IPS-11a (cell line): ENCODE data around the gene EPHA2.
"Not testable (repeated sequence)": the region's sequence is repeated elsewhere in the genome, so short reads cannot be mapped to it uniquely, and the experiment has no call there.

ENCODE experiments used
- H3K4me3 ChIP-seq: one replicate; pipeline ENCODE4 v1.5.1; 2013; ENCODE audit warnings: low read depth, low read length, control low read depth

Gene EPHA2

GRCh38 chr1:16122350-16122881 lies 33.5 kb downstream of the EPHA2 start:
- H3K4me3 ChIP-seq = no peak overlapping the region

- H3K4me3 ChIP-seq = no peak overlapping the region
Measured at GRCh38 chr1:16120940-16121410, 34.9 kb downstream of the EPHA2 start.

DNA sequence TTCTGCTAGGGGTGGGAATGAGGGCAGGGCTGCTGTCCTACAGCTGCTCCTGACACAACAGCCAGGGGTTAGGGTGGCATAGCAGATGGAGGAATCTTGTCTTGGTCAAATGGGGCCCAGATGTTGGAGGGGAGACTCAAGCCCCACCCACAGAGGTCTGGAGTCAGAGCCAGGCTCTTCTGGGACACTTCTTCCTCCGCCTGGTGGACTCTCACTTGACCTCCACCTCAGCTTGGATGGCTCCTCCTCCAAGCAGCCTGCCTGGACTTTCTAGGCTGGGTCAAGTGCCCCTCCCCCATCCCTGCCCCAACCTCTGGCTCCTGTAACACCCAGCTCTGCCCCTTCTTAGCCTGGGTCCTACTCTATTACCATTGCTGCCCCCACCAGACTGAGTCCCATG lies 35.5 kb downstream of the EPHA2 start:
- H3K4me3 ChIP-seq = no peak overlapping the region

DNA sequence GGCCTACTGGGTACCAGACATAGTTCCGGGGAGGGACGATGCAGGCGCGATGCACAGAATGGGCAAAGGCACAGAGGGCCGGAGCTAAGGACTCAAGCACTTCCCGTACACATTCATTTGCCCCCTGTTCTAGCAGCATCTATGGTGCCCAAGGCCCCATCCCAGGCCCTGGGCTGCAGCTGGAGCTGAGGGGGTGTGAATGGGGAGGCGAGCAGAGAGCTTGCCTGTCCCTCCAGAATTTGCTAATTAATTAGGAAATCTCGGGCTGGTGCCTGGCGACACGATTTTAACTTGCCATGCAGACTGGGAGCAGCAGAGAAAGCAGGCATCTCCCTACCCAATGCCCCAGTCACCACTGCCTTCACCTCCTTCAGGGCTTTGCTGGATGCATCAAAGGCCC lies 35.9 kb downstream of the EPHA2 start:
- H3K4me3 ChIP-seq = no peak overlapping the region

DNA sequence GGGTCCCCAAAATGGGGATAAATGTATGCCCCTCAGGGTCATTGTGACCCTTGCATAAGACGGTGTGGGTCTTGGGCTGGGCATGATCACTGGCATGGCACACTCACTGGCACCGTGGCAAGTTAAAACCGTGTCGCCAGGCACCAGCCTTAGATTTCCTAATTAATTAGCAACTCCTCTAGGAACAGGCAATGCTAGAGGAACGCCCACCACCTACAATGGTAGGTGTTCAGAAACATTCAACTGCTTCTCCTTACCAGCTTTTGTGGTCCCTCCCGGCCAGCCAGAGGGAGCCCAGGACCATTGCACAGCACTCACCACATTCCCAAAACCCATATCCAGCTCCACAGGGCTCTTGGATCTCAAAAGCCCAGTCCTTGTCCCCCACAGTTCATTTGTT lies 36.4 kb downstream of the EPHA2 start:
- H3K4me3 ChIP-seq = no peak overlapping the region

DNA sequence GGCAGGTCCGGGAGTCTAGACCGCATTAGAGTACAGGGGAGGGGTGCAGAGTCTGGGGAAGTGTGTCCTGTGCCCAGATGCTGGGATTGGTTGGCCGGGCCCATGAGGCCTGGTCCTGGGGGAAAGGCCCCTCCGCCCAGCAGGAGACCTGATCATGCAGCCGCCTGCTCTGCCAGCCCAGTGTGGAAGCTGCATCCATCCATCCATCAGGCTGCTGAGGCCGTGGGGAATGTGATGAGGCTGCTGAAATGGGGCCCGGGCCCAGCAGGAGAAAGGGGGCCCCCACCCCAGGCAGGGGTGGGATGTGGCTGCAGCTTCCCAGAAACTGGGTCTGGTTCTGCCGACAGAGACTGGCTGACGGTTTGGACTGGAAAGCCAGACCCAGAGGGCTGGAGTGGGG lies 37.2 kb downstream of the EPHA2 start:
- no peak overlapping the region for H3K4me3 ChIP-seq

DNA sequence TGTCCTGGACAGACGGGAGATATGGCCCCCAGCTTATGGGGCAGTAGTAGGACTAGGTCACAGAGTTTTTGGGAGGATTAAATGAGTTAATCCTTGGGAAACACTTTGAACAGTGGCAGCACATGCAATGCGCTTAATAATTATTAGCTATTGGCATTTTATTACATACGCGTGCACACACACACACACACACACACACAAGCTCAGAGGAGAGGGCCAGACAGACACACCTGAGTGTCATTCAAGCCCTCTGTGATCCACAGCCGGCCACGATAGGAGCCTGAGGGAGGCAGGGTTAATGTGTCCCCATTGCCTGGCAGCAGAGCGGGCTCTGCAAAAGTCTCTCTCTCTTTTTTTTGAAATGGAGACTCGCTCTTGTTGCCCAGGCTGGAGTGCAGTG lies 37.9 kb downstream of the EPHA2 start:
- H3K4me3 ChIP-seq = no peak overlapping the region

- no peak overlapping the region for H3K4me3 ChIP-seq
Measured at GRCh38 chr1:16117369-16117768, 38.5 kb downstream of the EPHA2 start.

DNA sequence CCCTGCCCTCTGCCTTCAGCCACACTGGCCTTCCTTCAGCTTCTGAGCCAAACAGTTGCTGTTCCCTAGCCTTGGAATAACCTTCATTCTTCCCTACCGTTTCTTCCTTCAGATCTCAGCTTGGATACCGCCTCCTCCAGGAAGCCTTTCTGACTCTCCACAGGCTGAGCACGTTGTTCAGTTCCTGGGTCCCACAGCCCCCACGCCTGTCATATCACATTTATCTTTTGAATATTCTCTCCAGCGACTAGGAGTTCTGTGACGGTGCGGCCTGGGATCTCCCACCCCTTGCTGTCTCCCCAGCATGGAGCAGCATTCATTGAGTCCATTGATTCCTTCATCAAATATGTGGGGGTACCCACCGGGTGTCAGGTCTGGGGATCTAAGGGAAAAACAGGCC lies 39.2 kb downstream of the EPHA2 start:
- H3K4me3 ChIP-seq = no peak overlapping the region

DNA sequence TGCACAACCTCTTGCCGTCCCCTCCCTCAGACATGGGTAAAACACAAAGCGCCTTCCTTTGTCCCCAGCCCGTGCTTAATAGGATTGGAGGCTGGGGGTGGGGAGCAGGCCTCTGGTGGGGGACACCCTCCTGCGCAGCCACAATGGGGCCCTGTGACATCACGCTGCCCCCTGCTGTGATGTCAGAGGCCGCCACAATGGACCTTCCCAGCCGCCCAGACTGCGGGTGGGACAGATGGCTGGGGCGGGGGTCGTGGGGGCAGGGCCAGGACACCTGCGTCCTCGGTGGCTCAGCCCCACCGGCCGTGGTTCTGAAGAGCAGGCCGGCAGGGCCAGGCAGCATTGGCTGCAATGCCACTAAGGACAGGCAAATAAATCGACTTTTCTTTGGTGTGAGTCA lies 39.9 kb downstream of the EPHA2 start:
- no peak overlapping the region for H3K4me3 ChIP-seq

DNA sequence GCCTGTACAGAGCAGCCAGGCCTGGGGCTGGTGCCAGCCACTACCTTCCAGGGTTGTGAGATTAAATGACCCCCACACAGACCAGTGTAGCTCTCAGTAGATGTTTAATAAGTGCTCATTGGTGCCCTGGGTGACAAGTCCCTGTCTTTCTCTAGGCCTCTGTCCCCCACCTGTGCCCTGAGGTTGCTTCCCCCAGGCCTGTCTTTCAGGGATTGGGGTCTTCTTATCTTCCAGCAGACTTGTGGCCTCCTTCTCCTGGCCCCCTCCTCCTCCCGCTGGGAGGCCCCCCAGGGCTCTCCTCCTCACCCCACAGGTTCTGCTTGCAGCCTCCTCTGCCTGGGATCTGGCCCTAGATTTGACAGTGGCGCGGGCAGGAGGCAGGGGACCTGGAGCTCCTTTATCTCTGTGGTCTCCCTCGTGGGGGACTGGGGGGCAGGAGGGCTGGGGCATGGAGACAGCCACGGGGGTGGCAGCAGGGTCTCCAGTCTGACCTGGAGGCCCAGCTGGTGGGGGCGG lies 40.3 kb downstream of the EPHA2 start:
- H3K4me3 ChIP-seq = no peak overlapping the region

- H3K4me3 ChIP-seq = no peak overlapping the region
Measured at GRCh38 chr1:16114527-16115467, 41.1 kb downstream of the EPHA2 start.

- H3K4me3 ChIP-seq = no peak overlapping the region
Measured at GRCh38 chr1:16112596-16113555, 43.0 kb downstream of the EPHA2 start.

DNA sequence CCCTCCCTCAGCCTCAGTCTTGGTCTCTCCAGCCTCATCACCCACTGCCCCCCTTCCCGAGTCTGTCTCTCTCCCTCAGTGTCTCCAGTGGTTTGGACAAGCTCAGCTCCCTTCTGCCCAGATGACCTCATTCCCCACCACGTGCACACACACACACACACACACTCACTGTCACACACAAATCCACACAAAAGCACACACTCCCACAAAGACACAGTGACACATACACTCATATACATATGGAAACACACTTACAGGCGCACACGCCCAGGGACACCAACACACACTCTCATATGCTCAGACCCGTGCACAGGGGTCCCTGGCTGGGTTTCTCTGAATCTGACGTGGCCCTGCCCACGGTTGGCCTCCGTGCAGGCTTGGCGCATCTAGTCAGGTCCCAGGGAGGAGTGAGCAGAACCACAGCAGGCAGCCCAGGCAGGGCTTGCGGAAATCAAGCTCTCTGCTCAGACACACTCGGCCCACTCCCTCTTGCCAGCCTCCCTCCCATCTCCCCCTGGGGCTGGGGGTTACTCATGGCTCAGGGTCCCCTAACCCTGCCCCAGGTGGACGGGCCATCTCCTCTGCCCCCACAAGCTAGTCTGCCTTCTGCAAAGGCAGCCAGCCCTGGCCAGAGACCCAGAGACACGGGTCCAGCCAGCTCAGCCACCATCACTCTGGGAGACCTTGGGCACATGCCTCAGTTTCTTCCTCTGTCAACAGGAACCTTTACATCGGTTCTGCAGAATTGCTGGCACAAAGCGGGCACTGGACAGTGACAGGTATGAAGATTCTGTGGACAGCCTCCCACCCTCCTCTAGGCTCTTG lies 43.9 kb downstream of the EPHA2 start:
- H3K4me3 ChIP-seq = no peak overlapping the region

DNA sequence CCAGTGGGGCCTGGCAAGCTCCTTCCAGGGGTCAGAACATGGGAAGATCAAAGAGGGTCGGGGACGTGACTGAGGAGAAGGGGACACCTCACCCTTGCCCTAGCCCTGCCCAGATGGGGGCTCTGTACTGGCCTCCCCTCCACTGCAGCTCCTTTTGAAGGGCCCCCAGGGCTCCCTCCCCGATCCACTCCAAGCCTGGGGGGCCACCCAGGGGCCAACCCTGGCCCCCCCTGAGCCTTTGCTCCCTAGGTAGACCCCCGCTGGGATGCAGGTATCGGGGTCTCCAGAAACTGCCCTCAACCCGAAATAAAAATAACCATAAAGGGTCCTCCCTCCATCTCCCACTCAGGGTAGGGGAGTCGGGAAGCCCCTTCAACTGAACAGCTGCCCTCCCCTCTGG lies 45.0 kb downstream of the EPHA2 start:
- H3K4me3 ChIP-seq = no peak overlapping the region

GRCh38 chr1:16110456-16110855 lies 45.4 kb downstream of the EPHA2 start:
- no peak overlapping the region for H3K4me3 ChIP-seq

DNA sequence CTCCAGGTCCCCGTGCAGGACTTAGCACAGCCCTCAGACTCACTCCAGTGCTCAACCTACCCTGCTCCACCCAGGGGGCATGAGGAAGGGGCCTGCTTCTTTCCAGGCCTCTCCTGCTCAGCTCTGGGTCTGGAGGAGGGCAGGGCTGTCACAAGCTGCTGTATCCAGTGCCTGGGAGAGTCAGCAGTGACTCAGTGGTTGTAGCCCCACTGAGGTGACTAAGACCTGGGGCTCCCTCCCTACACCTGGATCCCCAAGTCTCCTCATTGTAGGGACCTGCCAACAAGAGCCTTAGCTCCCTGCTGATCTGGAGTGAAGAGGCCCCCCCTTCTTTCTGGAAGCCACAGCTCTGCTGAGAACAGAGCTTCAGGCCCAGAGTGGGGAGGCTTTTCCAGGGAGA lies 46.3 kb downstream of the EPHA2 start:
- H3K4me3 ChIP-seq = no peak overlapping the region

- H3K4me3 ChIP-seq = not testable (repeated sequence)
Measured at GRCh38 chr1:16107039-16107438, 48.8 kb downstream of the EPHA2 start.

DNA sequence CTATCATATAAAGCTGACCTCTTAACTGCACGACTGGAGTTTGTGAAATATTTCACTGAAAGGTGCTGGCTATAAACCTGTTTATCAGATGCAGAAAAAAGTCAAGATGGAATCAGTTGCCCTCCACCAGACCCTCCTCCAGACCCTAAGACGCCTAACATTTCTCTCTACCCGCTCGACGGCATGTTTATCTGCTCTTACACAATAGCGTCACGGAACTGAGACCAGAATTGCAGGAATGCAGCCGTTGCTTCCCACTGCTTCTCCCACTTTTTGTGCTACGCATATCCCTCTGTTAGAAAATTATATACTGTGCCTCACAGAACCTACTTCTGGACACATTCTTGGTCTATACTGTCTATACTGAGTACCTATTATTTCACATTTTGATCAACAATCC lies 54.2 kb downstream of the EPHA2 start:
- H3K4me3 ChIP-seq = no peak overlapping the region

GRCh38 chr1:16099412-16099811 lies 56.5 kb downstream of the EPHA2 start:
- no peak overlapping the region for H3K4me3 ChIP-seq
